CD4-positive, CD25-positive, alpha-beta regulatory T cell (primary cell): ENCODE measurements around the gene MPV17L. TPM values are rescaled to one million over a fixed set of nuclear protein-coding genes. Genes with fewer than 3 reads are reported as not detected.
"Not testable (repeated sequence)": the region's sequence is repeated elsewhere in the genome, so short reads cannot be mapped to it uniquely, and the experiment has no call there.

Source experiments
- ATAC-seq, 2 donors: fragments of 150-1000 bp; cut with Tn5 transposase; one replicate each; pipeline ENCODE4 v1.10.0; 2021; ENCODE audit warnings: low read depth in 2 of 2, moderate number of reproducible peaks in 2 of 2, moderate library complexity in 1 of 2
- DNase-seq, 3 donors: peaks; one replicate each; pipeline versions ENCODE4 v3.0.0 to v3.0.0-alpha.2; 2012 to 2022; ENCODE audit warnings: mixed read lengths in 1 of 3
- H3K27ac ChIP-seq: one replicate; pipeline ENCODE4 v1.7.0; 2013; ENCODE audit warnings: mild to moderate bottlenecking, low read length; ENCODE audit not compliant: insufficient read depth, poor library complexity, severe bottlenecking
- H3K27me3 ChIP-seq: one replicate; pipeline ENCODE4 v1.7.0; 2013; ENCODE audit warnings: low read length; ENCODE audit not compliant: control insufficient read depth, insufficient read depth
- H3K36me3 ChIP-seq: one replicate; pipeline ENCODE4 v1.7.0; 2013; ENCODE audit warnings: mild to moderate bottlenecking, low read length, moderate library complexity; ENCODE audit not compliant: control insufficient read depth, insufficient read depth
- H3K4me1 ChIP-seq: 2 replicates; pipeline ENCODE4 v1.7.0; 2013; ENCODE audit warnings: mild to moderate bottlenecking, low read length; ENCODE audit not compliant: insufficient read depth, control insufficient read depth, poor library complexity, severe bottlenecking
- H3K4me3 ChIP-seq: one replicate; pipeline ENCODE4 v1.7.0; 2013; ENCODE audit warnings: low read depth, mild to moderate bottlenecking, low read length, moderate library complexity
- H3K9me3 ChIP-seq, 2 experiments: 1 replicate in 1 of 2; 2 replicates in 1 of 2; pipeline ENCODE4 v1.7.0; 2013; ENCODE audit warnings: low read length in 2 of 2, mild to moderate bottlenecking in 1 of 2, moderate library complexity in 1 of 2; ENCODE audit not compliant: control insufficient read depth in 2 of 2
- H3K27ac Mint-ChIP-seq, 3 donors: one replicate each; pipeline ENCODE4 v1.8.0; 2020 to 2022; ENCODE audit warnings: mild to moderate bottlenecking in 3 of 3, mixed read lengths in 3 of 3, moderate library complexity in 2 of 3
- H3K27me3 Mint-ChIP-seq: one replicate; pipeline ENCODE4 v1.8.0; 2022; ENCODE audit warnings: mild to moderate bottlenecking, mixed read lengths
- H3K36me3 Mint-ChIP-seq: one replicate; pipeline ENCODE4 v1.8.0; 2020; ENCODE audit warnings: mixed read lengths
- H3K4me1 Mint-ChIP-seq, 4 donors: one replicate each; pipeline ENCODE4 v1.8.0; 2020 to 2022; ENCODE audit warnings: mixed read lengths in 4 of 4, mild to moderate bottlenecking in 1 of 4
- H3K4me3 Mint-ChIP-seq, 4 donors: one replicate each; pipeline ENCODE4 v1.8.0; 2020 to 2022; ENCODE audit warnings: mild to moderate bottlenecking in 4 of 4, mixed read lengths in 4 of 4, moderate library complexity in 3 of 4
- H3K9me3 Mint-ChIP-seq, 7 donors: one replicate each; pipeline ENCODE4 v1.8.0; 2020 to 2022; ENCODE audit warnings: mixed read lengths in 7 of 7, mild to moderate bottlenecking in 3 of 7, moderate library complexity in 2 of 7
- polyA plus RNA-seq, 4 donors: library from polyadenylated mRNA; unstranded; fragments of 300-500 nt; fragmentation: Illumina TruSeq; gene quantifications; one replicate each; pipeline ENCODE4 v1.2.3, GENCODE V29; 2021
- total RNA-seq: library from RNA; stranded (reverse); gene quantifications from one replicate; pipeline ENCODE4 v1.2.3, GENCODE V29; 2022

The MPV17L gene
- total and polyA plus RNA-seq, 5 donors from 2014 or later, result not detected

DNA sequence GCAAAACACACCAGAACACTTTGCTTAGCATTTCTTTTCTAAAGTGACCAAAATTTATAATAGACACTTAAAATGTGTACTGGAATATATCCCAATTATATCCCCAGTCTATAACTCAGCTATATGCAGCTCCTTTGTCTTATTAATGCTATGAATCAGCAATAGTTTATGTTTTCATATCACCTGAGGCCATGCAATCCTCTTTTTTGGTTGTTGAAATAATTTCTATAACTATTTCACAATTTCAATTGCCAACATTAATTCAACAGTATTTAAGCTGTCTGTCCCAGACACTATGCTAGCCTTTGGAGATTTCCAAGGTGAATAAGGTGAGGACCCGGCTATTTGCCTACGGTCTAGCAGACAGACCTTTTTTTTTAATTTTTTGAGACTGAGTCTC is 21.6 kb downstream of the MPV17L start:
- Mint-ChIP-seq H3K27me3 (peaks cover 16% of the 10 kb centered on the region), H3K27ac (no peak overlapping the region)

GRCh38 chr16:15418206-15418605 is 22.7 kb downstream of the MPV17L start:
- DNase-seq (no peak), ATAC-seq (no peak)
- Histone ChIP-seq H3K4me1 (no peaks in the 10 kb centered on the region), H3K27ac (no peak overlapping the region), H3K4me3 (no peak overlapping the region), H3K36me3 (no peaks in the 10 kb centered on the region), H3K27me3 (no peaks in the 10 kb centered on the region), H3K9me3 (no peaks in the 10 kb centered on the region)
- H3K27me3 Mint-ChIP-seq, result peaks cover 16% of the 10 kb centered on the region
- no peaks in the 10 kb centered on the region for H3K4me1 Mint-ChIP-seq
- no peaks in the 10 kb centered on the region for H3K36me3 Mint-ChIP-seq
- H3K27ac Mint-ChIP-seq, result no peak overlapping the region
- no peak overlapping the region for H3K4me3 Mint-ChIP-seq
- H3K9me3 Mint-ChIP-seq, result peaks cover 0 to 2% (median 0%) of the 10 kb centered on the region in 7 donors

More for the DNA sequence above, 21.6 kb downstream of the MPV17L start:
- Histone ChIP-seq H3K4me1 (no peaks in the 10 kb centered on the region), H3K4me3 (no peak overlapping the region), H3K27me3 (no peaks in the 10 kb centered on the region), H3K27ac (no peak overlapping the region), H3K9me3 (no peaks in the 10 kb centered on the region), H3K36me3 (no peaks in the 10 kb centered on the region)
- peaks cover 0 to 2% (median 0%) of the 10 kb centered on the region in 7 donors for H3K9me3 Mint-ChIP-seq
- H3K4me3 Mint-ChIP-seq, result no peak overlapping the region
- no peak for DNase-seq
- no peaks in the 10 kb centered on the region for H3K4me1 Mint-ChIP-seq
- H3K36me3 Mint-ChIP-seq, result no peaks in the 10 kb centered on the region
- ATAC-seq, result no peak

DNA sequence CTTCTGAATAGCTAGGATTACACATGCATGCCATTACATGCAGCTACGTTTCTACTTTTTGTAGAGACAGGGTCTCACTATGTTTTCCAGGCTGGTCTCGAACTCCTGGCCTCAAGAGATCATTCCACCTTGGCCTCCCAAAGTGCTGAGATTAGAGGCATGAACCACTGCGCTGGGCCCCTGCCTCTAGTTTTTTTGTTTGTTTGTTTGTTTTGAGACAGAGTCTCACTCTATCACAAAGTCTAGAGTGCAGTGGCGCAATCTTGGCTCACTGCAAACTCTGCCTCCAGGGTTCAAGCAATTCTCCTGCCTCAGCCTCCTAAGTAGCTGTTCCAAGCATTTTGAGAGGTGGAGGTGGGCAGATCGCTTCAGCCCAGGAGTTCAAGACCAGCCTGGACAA is 26.1 kb downstream of the MPV17L start:
- H3K4me1 ChIP-seq, H3K4me3 Mint-ChIP-seq, H3K27me3 ChIP-seq, DNase-seq, H3K4me3 ChIP-seq, ATAC-seq, H3K4me1 Mint-ChIP-seq, H3K36me3 ChIP-seq, H3K27ac ChIP-seq, H3K27ac Mint-ChIP-seq, H3K9me3 Mint-ChIP-seq, H3K9me3 ChIP-seq, H3K36me3 Mint-ChIP-seq: not testable (repeated sequence)
- peaks cover 28% of the 10 kb centered on the region for H3K27me3 Mint-ChIP-seq

GRCh38 chr16:15422222-15422621 is 26.7 kb downstream of the MPV17L start:
- peaks cover 28% of the 10 kb centered on the region for H3K27me3 Mint-ChIP-seq
- H3K4me1 Mint-ChIP-seq, result no peaks in the 10 kb centered on the region
- H3K4me3 ChIP-seq, result no peak overlapping the region
- ATAC-seq (no peak), DNase-seq (no peak)
- H3K4me3 Mint-ChIP-seq, result no peak overlapping the region
- no peaks in the 10 kb centered on the region for H3K9me3 ChIP-seq
- H3K9me3 Mint-ChIP-seq, result peaks cover 0 to 3% (median 0%) of the 10 kb centered on the region in 7 donors
- H3K27me3 ChIP-seq, result peaks cover 3% of the 10 kb centered on the region
- H3K27ac Mint-ChIP-seq, result no peak overlapping the region
- H3K4me1 ChIP-seq, result no peaks in the 10 kb centered on the region
- no peaks in the 10 kb centered on the region for H3K36me3 ChIP-seq
- H3K36me3 Mint-ChIP-seq, result no peaks in the 10 kb centered on the region
- H3K27ac ChIP-seq, result no peak overlapping the region

DNA sequence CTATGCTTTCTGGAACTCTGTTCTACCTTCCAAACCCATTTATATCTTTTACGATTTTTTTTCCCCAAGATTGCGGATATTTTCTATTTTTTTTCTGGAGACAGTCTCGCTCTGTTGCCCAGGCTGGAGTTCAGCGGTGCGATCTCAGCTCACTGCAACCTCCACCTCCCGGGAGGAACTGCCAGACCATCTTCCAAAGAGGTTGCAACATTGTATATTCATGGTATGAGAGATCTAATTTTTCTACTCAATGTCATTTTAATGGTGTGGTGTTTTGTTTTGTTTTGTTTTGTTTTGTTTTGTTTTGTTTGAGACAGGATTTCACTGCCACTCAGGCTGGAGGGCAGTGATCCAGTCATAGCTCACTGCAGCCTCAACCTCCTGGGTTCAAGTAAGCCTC is 30.3 kb downstream of the MPV17L start:
- no peaks in the 10 kb centered on the region for H3K4me1 Mint-ChIP-seq
- no peak overlapping the region for H3K4me3 ChIP-seq
- no peaks in the 10 kb centered on the region for H3K9me3 ChIP-seq
- peaks cover 16% of the 10 kb centered on the region for H3K27me3 Mint-ChIP-seq
- ATAC-seq (no peak), DNase-seq (no peak)
- H3K27ac Mint-ChIP-seq, result peak overlapping the region in 1 of 3 donors; percentile 33
- no peak overlapping the region for H3K4me3 Mint-ChIP-seq
- no peak overlapping the region for H3K27ac ChIP-seq
- H3K27me3 ChIP-seq, result peaks cover 3% of the 10 kb centered on the region
- H3K36me3 ChIP-seq, result no peaks in the 10 kb centered on the region
- H3K4me1 ChIP-seq, result no peaks in the 10 kb centered on the region
- H3K36me3 Mint-ChIP-seq, result no peaks in the 10 kb centered on the region
- H3K9me3 Mint-ChIP-seq, result peaks cover 0 to 1% (median 0%) of the 10 kb centered on the region in 7 donors

DNA sequence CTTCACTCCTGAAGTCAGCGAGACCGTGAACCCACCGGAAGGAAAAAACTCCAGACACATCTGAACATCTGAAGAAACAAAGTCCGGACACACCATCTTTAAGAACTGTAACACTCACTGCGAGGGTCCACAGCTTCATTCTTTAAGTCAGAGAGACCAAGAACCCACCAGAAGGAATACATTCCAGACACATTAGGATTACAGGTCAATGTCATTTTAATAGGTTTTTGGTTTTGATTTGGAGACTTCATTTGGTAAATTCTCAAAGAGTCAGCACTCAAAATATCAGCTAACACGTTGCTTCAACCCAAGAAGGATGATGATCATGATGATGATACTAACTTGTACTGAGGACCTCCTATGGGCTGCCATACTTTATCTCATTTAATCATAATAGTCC is 31.2 kb downstream of the MPV17L start:
- Histone ChIP-seq H3K9me3 (no peaks in the 10 kb centered on the region), H3K36me3 (no peaks in the 10 kb centered on the region), H3K27me3 (peaks cover 3% of the 10 kb centered on the region), H3K4me3 (no peak overlapping the region), H3K4me1 (no peaks in the 10 kb centered on the region), H3K27ac (no peak overlapping the region)
- H3K27ac Mint-ChIP-seq, result no peak overlapping the region
- H3K4me1 Mint-ChIP-seq, result no peaks in the 10 kb centered on the region
- H3K36me3 Mint-ChIP-seq, result no peaks in the 10 kb centered on the region
- peaks cover 12% of the 10 kb centered on the region for H3K27me3 Mint-ChIP-seq
- DNase-seq (no peak), ATAC-seq (no peak)
- H3K9me3 Mint-ChIP-seq, result peaks cover 0 to 1% (median 0%) of the 10 kb centered on the region in 7 donors
- no peak overlapping the region for H3K4me3 Mint-ChIP-seq

- Histone ChIP-seq H3K4me1 (no peaks in the 10 kb centered on the region), H3K9me3 (no peaks in the 10 kb centered on the region), H3K36me3 (no peaks in the 10 kb centered on the region), H3K27ac (no peak overlapping the region), H3K4me3 (no peak overlapping the region), H3K27me3 (peaks cover 3% of the 10 kb centered on the region)
- Mint-ChIP-seq H3K4me3 (no peak overlapping the region), H3K4me1 (no peaks in the 10 kb centered on the region), H3K27ac (peak overlapping the region in 1 of 3 donors; percentile 88), H3K9me3 (peaks cover 0 to 1% (median 0%) of the 10 kb centered on the region in 7 donors), H3K27me3 (peaks cover 15% of the 10 kb centered on the region), H3K36me3 (no peaks in the 10 kb centered on the region)
- ATAC-seq (peak in 1 of 2 donors; percentile 56), DNase-seq (peak; percentile 18 to 68 (median 40))
Measured at GRCh38 chr16:15427648-15428239, 32.2 kb downstream of the MPV17L start.

DNA sequence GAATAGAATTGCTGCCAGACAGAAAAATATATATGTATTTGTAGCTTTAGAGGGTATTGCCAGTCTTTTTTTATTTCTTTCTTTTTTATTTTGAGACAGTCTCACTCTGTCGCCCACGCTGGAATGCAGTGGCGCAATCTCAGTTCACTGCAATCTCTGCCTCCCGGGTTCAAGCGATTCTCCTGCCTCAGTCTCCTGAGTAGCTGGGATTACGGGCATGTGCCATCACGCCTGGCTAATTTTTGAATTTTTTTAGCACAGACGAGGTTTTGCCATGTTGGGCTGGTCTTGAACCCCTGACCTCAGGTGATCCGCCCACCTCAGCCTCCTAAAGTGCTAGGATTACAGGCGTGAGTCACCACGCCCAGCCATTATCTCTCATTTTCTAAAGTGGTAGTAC is 35.3 kb downstream of the MPV17L start:
- H3K36me3 ChIP-seq, H3K27ac Mint-ChIP-seq, H3K27ac ChIP-seq, H3K36me3 Mint-ChIP-seq, H3K4me3 ChIP-seq, H3K9me3 Mint-ChIP-seq, DNase-seq, H3K27me3 ChIP-seq, ATAC-seq, H3K9me3 ChIP-seq, H3K4me3 Mint-ChIP-seq: not testable (repeated sequence)
- peaks cover 4 to 16% (median 8%) of the 10 kb centered on the region in 4 donors for H3K4me1 Mint-ChIP-seq
- H3K4me1 ChIP-seq, result peaks cover 12% of the 10 kb centered on the region
- H3K27me3 Mint-ChIP-seq, result peaks cover 13% of the 10 kb centered on the region
